GM12878 (cell line): Measurements from ENCODE around the gene TGFB1. TPM values are rescaled to one million over a fixed set of nuclear protein-coding genes. Genes with fewer than 3 reads are reported as not detected.

Experiments used
- ATAC-seq: fragments of 200-7000 bp; cut with Tn5 transposase; 3 replicates; pipeline ENCODE4 v1.9.1; 2020; ENCODE audit warnings: mild to moderate bottlenecking, moderate library complexity
- BruUV-seq: library from RNA; stranded (reverse); fragments of 400-500 nt; replicated peaks from 2 replicates; lab custom pipeline; 2021; lab: Mats Ljungman, UMichigan
- CTCF ChIA-PET: fragments of 300-600 bp; sonication (Branson Sonifier 250); formaldehyde crosslinking; extraction: SDS; loops from one replicate; lab custom pipeline; 2021; ENCODE audit warnings: inconsistent platforms; lab: Yijun Ruan, JAX
- POLR2A ChIA-PET: fragments of 350-600 bp; formaldehyde crosslinking; extraction: SDS; loops from one replicate; lab custom pipeline; 2021; ENCODE audit warnings: inconsistent platforms; lab: Charles Lee
- RAD21 ChIA-PET: fragments of 300-600 bp; sonication (Branson Sonifier 250); formaldehyde crosslinking; loops from one replicate; lab custom pipeline; 2023; ENCODE audit warnings: antibody characterized with exemption; ENCODE audit not compliant: unreplicated experiment; lab: Charles Lee
- SMC1A ChIA-PET: fragments of 300-600 bp; sonication (Branson Sonifier 250); formaldehyde crosslinking; loops from one replicate; lab custom pipeline; 2023; ENCODE audit not compliant: unreplicated experiment, uncharacterized antibody; lab: Charles Lee
- DNase-seq: peaks from one replicate; pipeline ENCODE4 v3.0.0-alpha.2; 2011; ENCODE audit warnings: low read depth, low spot score
- FAIRE-seq: peaks from 3 replicates; lab custom pipeline; 2011; peaks lifted over from hg19 to GRCh38; lab: Jason Lieb, UNC
- H2AFZ ChIP-seq: 2 replicates; pipeline ENCODE4 v1.6.0; 2011; ENCODE audit warnings: low read depth, low read length, control low read depth; ENCODE audit not compliant: control insufficient read depth
- H3K27ac ChIP-seq: 2 replicates; pipeline ENCODE4 v1.5.1; 2011; ENCODE audit warnings: control low read depth; ENCODE audit not compliant: control insufficient read depth, insufficient read depth
- H3K27me3 ChIP-seq, 2 experiments: replicated peaks in 1 of 2; 2 replicates each; pipeline versions ENCODE4 v1.6.0 to v1.6.1; 2011; ENCODE audit warnings: low read length in 1 of 2; ENCODE audit not compliant: control insufficient read depth in 2 of 2, insufficient read depth in 2 of 2
- H3K36me3 ChIP-seq, 2 experiments: 2 replicates each; pipeline ENCODE4 v1.5.1; 2011; ENCODE audit warnings: low read length in 1 of 2; ENCODE audit not compliant: control insufficient read depth in 2 of 2, insufficient read depth in 2 of 2
- H3K4me1 ChIP-seq: 2 replicates; pipeline ENCODE4 v1.6.1; 2011; ENCODE audit warnings: mild to moderate bottlenecking, low read length, moderate library complexity, mixed read lengths; ENCODE audit not compliant: control insufficient read depth, insufficient read depth
- H3K4me2 ChIP-seq: 2 replicates; pipeline ENCODE4 v1.6.0; 2011; ENCODE audit warnings: control low read depth; ENCODE audit not compliant: control insufficient read depth, insufficient read depth
- H3K4me3 ChIP-seq: fragments of 200-600 bp; sonication (generic); 2 replicates; pipeline ENCODE4 v1.5.1; 2016
- H3K79me2 ChIP-seq: 2 replicates; pipeline ENCODE4 v1.6.0; 2011; ENCODE audit warnings: low read length; ENCODE audit not compliant: control insufficient read depth, insufficient read depth
- H3K9ac ChIP-seq: 2 replicates; pipeline ENCODE4 v1.8.0; 2011; ENCODE audit warnings: low read length, control low read depth, mixed read lengths; ENCODE audit not compliant: control insufficient read depth, insufficient read depth
- H3K9me3 ChIP-seq: replicated peaks from 3 replicates; pipeline ENCODE4 v1.5.1; 2011; ENCODE audit warnings: mild to moderate bottlenecking, low read length; ENCODE audit not compliant: control insufficient read depth, insufficient read depth
- H4K20me1 ChIP-seq: 2 replicates; pipeline ENCODE4 v1.6.0; 2011; ENCODE audit not compliant: control insufficient read depth, insufficient read depth
- SMARCA5 ChIP-seq: fragments of 450-650 bp; IDR thresholded peaks from 2 replicates; pipeline ENCODE4 v1.6.1; 2017; ENCODE audit warnings: mild to moderate bottlenecking
- SREBF1 ChIP-seq: IDR thresholded peaks from 2 replicates; pipeline ENCODE4 v1.6.1; 2012; ENCODE audit warnings: mild to moderate bottlenecking, low read length
- WGBS: methylation state at CpG from one replicate; pipeline ENCODE4 v1.1.6; 2016; ENCODE audit warnings: low lambda C conversion rate; ENCODE audit not compliant: insufficient replicate concordance, insufficient coverage; ENCODE audit errors: missing lambda C conversion rate; 5-methylcytosine and 5-hydroxymethylcytosine counted together
- in situ Hi-C: fragments of 300-500 bp; cut with MboI; formaldehyde crosslinking; loops from 9 replicates; pipeline ENCODE4 v1.14.3; 2018; ENCODE audit warnings: mixed read lengths
- intact Hi-C: fragments of 100-400 bp; cut with micrococcal nuclease; formaldehyde crosslinking; loops from one replicate; pipeline ENCODE4 v1.14.2; 2022; ENCODE audit not compliant: unreplicated experiment
- polyA plus RNA-seq, 11 experiments: library from polyadenylated mRNA; depleted of rRNA in 4 of 11; unstranded in 6 of 11; stranded (reverse) in 5 of 11; fragments of >200 nt; fragmentation: Nextera tagmentation in 4 of 11; fragmentation: Illumina TruSeq in 1 of 11; extraction: Ambion mirVana in 4 of 11; extraction: Trizol in 1 of 11; gene quantifications; 1 replicate in 1 of 11; 2 replicates in 10 of 11; pipeline versions ENCODE4 v1.2.1 to v1.2.3, GENCODE V29; 2011 to 2016; ENCODE audit warnings: inconsistent platforms in 2 of 11, missing spikeins in 2 of 11, low read depth in 1 of 11
- total RNA-seq, 4 experiments: library from RNA; depleted of rRNA in 3 of 4; stranded (reverse); fragments of >200 nt in 3 of 4; fragmentation: Illumina TruSeq in 1 of 4; extraction: Trizol in 1 of 4; gene quantifications; 2 replicates each; pipeline versions ENCODE4 v1.2.1 to v1.2.3, GENCODE V29; 2013 to 2021
- TF ChIP-seq, protein P1 (sequence below): fragments of 450-650 bp; IDR thresholded peaks from 2 replicates; pipeline ENCODE4 v1.6.1; 2017; ENCODE audit warnings: mild to moderate bottlenecking, moderate library complexity
- TF ChIP-seq, protein P2 (sequence below): IDR thresholded peaks from 2 replicates; pipeline ENCODE4 v1.6.1; 2011; ENCODE audit warnings: low read depth, mild to moderate bottlenecking, low read length, moderate library complexity, borderline replicate concordance; ENCODE audit errors: extremely low read depth

Gene TGFB1
- total and polyA plus RNA-seq, 10 of the 15 experiments (the other 5 are each of a cell fraction or from before 2014, with no cell fraction given), result 0.23 to 120 (median 10.9) TPM

GRCh38 chr19:41303954-41304353 is 49.8 kb downstream of the TGFB1 start:
- RAD21 ChIA-PET, result interaction anchor here (3.6 kb wide), 1 partner anchor 40 kb away, joined by 28 read pairs; the partner anchor contains the start of gene HNRNPUL1
- no peak overlapping the region for H3K27ac ChIP-seq
- H3K4me2 ChIP-seq, result no peak overlapping the region
- H3K4me1 ChIP-seq, result peaks cover 56% of the 10 kb centered on the region
- in situ Hi-C loops, result no loop called here
- no TSS peak for BruUV-seq
- no peaks in the 10 kb centered on the region for H4K20me1 ChIP-seq
- CTCF ChIA-PET, result interaction anchor here (0.6 to 7.2 kb wide), 3 partner anchors 40 to 48 kb away, joined by 3 to 84 read pairs (median 6); partner anchors contain the start of gene HNRNPUL1
- H3K4me3 ChIP-seq, result no peak overlapping the region
- no peak overlapping the region for H2AFZ ChIP-seq
- peaks cover 39 to 56% of the 10 kb centered on the region in 2 experiments for H3K36me3 ChIP-seq
- peaks cover 1% of the 10 kb centered on the region for H3K79me2 ChIP-seq
- H3K9ac ChIP-seq, result no peak overlapping the region
- no peak for ATAC-seq
- no peak for TF ChIP-seq SMARCA5
- TF ChIP-seq SREBF1, result no peak
- TF ChIP-seq, protein P1, sequence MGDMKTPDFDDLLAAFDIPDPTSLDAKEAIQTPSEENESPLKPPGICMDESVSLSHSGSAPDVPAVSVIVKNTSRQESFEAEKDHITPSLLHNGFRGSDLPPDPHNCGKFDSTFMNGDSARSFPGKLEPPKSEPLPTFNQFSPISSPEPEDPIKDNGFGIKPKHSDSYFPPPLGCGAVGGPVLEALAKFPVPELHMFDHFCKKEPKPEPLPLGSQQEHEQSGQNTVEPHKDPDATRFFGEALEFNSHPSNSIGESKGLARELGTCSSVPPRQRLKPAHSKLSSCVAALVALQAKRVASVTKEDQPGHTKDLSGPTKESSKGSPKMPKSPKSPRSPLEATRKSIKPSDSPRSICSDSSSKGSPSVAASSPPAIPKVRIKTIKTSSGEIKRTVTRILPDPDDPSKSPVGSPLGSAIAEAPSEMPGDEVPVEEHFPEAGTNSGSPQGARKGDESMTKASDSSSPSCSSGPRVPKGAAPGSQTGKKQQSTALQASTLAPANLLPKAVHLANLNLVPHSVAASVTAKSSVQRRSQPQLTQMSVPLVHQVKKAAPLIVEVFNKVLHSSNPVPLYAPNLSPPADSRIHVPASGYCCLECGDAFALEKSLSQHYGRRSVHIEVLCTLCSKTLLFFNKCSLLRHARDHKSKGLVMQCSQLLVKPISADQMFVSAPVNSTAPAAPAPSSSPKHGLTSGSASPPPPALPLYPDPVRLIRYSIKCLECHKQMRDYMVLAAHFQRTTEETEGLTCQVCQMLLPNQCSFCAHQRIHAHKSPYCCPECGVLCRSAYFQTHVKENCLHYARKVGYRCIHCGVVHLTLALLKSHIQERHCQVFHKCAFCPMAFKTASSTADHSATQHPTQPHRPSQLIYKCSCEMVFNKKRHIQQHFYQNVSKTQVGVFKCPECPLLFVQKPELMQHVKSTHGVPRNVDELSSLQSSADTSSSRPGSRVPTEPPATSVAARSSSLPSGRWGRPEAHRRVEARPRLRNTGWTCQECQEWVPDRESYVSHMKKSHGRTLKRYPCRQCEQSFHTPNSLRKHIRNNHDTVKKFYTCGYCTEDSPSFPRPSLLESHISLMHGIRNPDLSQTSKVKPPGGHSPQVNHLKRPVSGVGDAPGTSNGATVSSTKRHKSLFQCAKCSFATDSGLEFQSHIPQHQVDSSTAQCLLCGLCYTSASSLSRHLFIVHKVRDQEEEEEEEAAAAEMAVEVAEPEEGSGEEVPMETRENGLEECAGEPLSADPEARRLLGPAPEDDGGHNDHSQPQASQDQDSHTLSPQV, result no peak
- TF ChIP-seq, protein P2, sequence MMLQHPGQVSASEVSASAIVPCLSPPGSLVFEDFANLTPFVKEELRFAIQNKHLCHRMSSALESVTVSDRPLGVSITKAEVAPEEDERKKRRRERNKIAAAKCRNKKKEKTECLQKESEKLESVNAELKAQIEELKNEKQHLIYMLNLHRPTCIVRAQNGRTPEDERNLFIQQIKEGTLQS, result no peak
- TF ChIP-seq, all 136 proteins: peak for 0
- ChIA-PET SMC1A (interaction anchor here (1.3 to 1.8 kb wide), 3 partner anchors 34 to 60 kb away, joined by 3 to 6 read pairs (median 4); partner anchors contain the start of gene B9D2), POLR2A (interaction anchor here (1.7 kb wide), 1 partner anchor 40 kb away, joined by 10 read pairs; the partner anchor contains the start of gene HNRNPUL1)
- FAIRE-seq, result no peak
- Histone ChIP-seq H3K27me3 (no peaks in the 10 kb centered on the region), H3K9me3 (no peaks in the 10 kb centered on the region)
- 97% methylated on average over 14 of the region's 14 CpGs for WGBS
- no peak for DNase-seq
- intact Hi-C loops, result no loop called here
